ENCODE results near the gene PLXNB2.

- TF ChIP-seq CTCF (IDR thresholded peaks at IDR 0.05; ENCODE audit: borderline replicate concordance, extremely low read depth, low read length, poor library complexity, severe bottlenecking) (no peak), EZH2 (IDR thresholded peaks at IDR 0.05; ENCODE audit: borderline replicate concordance, low read depth, low read length, severe bottlenecking) (no peak)
These were observed 37.3 kb downstream of the PLXNB2 start, which contains the start of gene MAPK11 for GRCh38 chr22:50269970-50270665.

All from DND-41 (cell line).